ENCODE data around the gene CNTF.
A peak's percentile ranks its signal among the peaks of the same experiment; 100 is the strongest.

The CNTF gene

DNA sequence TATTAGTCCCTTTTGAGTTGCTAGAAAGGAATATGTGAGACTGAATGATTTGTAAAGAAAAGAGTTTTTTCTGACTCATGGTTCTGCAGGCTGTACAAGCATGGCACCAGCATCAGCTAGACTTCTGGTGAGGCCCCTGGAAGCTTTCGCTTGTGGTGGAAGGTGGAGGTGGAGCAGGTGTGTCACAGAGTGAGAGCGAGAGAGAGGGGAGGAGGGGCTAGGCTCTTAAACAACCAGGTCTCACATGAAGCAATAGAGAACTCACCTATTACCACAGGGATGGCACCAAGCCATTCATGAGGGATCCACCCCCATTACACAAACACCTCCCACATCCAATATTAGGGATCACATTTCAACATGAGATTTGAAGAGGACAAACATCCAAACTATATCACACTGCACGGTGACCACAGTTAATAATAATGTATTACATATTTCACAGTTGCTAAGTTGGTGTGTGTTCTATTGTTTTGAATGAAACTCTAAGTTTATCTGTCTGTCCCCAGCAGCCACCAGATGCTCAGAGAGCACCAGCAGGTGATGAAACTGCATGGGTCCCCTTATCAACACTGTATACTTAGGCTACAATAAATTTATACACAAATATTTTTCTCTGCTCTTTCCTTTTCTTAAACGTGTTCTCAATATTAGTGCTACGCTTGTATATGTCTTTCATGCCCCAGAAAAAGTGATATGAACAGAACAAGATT lies 29.5 kb upstream of the CNTF start:
- peak overlapping the region; percentile 19 to 40 for H3K27ac Mint-ChIP-seq
- ATAC-seq, result peak; percentile 90
- H3K4me3 Mint-ChIP-seq, result peak overlapping the region in 1 of 2 donors; percentile 4
- peak; percentile 29 to 49 for DNase-seq
- no peaks in the 10 kb centered on the region for H3K9me3 Mint-ChIP-seq
- peaks cover 84% of the 10 kb centered on the region for H3K4me1 Mint-ChIP-seq
- no peaks in the 10 kb centered on the region for H3K27me3 Mint-ChIP-seq

GRCh38 chr11:58594826-58595225 lies 27.6 kb upstream of the CNTF start:
- DNase-seq (no peak), ATAC-seq (no peak)
- H3K9me3 Mint-ChIP-seq, result no peaks in the 10 kb centered on the region
- no peak overlapping the region for H3K27ac Mint-ChIP-seq
- H3K4me1 Mint-ChIP-seq, result peaks cover 93% of the 10 kb centered on the region
- H3K27me3 Mint-ChIP-seq, result no peaks in the 10 kb centered on the region
- no peak overlapping the region for H3K4me3 Mint-ChIP-seq

- peak overlapping the region in 1 of 2 donors; percentile 69 for H3K27ac Mint-ChIP-seq
- no peak for DNase-seq
Measured at GRCh38 chr11:58596621-58597020, 25.8 kb upstream of the CNTF start.

GRCh38 chr11:58597486-58598144 lies 24.9 kb upstream of the CNTF start:
- H3K27me3 Mint-ChIP-seq, result no peaks in the 10 kb centered on the region
- H3K27ac Mint-ChIP-seq, result peak overlapping the region in 1 of 2 donors; percentile 73
- H3K4me3 Mint-ChIP-seq, result peak overlapping the region; percentile 1 to 50
- peak; percentile 98 for ATAC-seq
- no peak for DNase-seq
- no peaks in the 10 kb centered on the region for H3K9me3 Mint-ChIP-seq
- peaks cover 92% of the 10 kb centered on the region for H3K4me1 Mint-ChIP-seq

More at GRCh38 chr11:58596621-58597020, 25.8 kb upstream of the CNTF start:
- H3K9me3 Mint-ChIP-seq, result no peaks in the 10 kb centered on the region
- peak overlapping the region; percentile 10 to 36 for H3K4me3 Mint-ChIP-seq
- H3K4me1 Mint-ChIP-seq, result peaks cover 92% of the 10 kb centered on the region
- H3K27me3 Mint-ChIP-seq, result no peaks in the 10 kb centered on the region
- no peak for ATAC-seq

DNA sequence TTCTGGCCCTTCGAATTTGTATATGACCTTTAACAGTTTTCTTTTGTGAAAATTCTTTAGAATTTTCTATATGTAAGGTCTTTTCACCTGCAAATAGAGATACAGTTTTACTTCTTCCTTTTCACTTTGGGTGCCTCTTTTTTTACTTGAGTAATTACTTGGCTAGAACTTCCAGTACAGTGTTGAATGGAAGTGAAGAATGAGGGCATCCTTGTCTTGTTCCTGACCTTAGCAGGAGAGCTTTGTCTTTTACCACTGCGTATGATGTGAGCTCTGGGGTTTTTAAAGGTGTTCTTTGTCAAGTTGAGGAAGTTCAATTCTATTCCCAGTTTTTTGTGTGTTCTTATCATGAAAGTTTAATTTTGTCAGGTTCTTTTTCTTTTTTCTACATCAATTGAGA lies 22.0 kb upstream of the CNTF start:
- peaks cover 98% of the 10 kb centered on the region for H3K4me1 Mint-ChIP-seq

DNA sequence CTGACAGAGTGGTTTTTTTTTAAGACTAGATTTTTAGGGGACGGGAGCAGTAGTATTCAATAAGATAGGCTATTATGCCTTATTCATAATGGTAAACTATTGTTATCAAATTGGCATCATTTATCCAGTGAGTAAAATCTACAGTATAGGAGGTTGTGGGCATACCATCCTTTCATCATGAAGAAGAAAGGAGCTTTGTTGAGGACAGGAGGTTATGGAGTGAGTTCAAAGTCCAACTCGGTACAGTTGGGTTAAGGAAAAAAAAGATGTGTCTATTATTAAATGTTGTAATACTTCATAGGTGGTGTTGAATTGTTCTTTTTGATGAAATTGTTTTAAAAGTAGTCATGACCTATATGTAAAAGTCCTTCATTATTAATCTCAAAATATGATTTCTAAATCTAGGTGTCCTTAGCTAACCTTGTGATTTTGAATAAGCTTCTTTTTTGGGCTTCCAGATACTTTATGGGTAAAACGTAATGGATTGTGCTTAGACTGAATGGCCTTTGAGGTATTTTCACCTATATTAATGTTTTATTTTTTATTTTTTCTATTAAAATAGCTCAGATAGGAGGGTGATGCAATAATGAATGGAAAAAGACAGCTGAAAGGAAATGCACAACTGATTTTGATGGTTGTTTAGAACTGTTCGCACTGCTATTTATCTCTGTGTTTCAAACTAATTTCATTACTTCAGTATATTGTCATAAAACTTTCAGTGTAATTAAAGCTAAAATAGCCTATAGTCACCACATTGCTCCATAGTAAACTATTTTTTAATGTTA lies 15.3 kb upstream of the CNTF start:
- no peak for DNase-seq
- no peaks in the 10 kb centered on the region for H3K27me3 Mint-ChIP-seq
- H3K4me3 Mint-ChIP-seq, result peak overlapping the region in 1 of 2 donors; percentile 48
- peak overlapping the region in 1 of 2 donors; percentile 90 for H3K27ac Mint-ChIP-seq
- H3K4me1 Mint-ChIP-seq, result peaks cover 64% of the 10 kb centered on the region
- H3K9me3 Mint-ChIP-seq, result no peaks in the 10 kb centered on the region
- ATAC-seq, result no peak

More for the DNA sequence above, 22.0 kb upstream of the CNTF start:
- Mint-ChIP-seq H3K4me3 (peak overlapping the region in 1 of 2 donors; percentile 37), H3K27ac (no peak overlapping the region), H3K9me3 (no peaks in the 10 kb centered on the region), H3K27me3 (no peaks in the 10 kb centered on the region)
- DNase-seq (no peak), ATAC-seq (no peak)

DNA sequence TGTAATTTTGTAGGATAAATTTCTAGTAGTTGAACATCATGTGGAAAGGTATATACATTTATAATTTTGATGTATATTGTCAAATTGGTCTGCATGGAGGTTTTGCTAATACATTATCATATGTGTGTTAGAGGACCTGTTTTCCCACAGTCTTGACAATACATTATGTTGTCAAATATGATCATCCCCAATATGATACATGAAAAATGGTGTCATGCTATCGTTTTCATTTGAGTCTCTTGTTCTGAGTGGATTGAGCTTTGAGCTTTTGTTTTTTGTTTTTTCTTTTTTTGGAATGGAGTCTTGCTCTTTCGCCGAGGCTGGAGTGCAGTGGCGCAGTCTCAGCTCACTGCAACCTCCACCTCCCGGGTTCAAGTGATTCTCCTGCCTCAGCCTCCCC lies 14.1 kb upstream of the CNTF start:
- H3K27me3 Mint-ChIP-seq, result no peaks in the 10 kb centered on the region
- no peak overlapping the region for H3K4me3 Mint-ChIP-seq
- peaks cover 52% of the 10 kb centered on the region for H3K4me1 Mint-ChIP-seq
- no peaks in the 10 kb centered on the region for H3K9me3 Mint-ChIP-seq
- DNase-seq (no peak), ATAC-seq (no peak)
- no peak overlapping the region for H3K27ac Mint-ChIP-seq

GRCh38 chr11:58609723-58610122 lies 12.7 kb upstream of the CNTF start:
- Mint-ChIP-seq H3K4me3 (no peak overlapping the region), H3K27me3 (no peaks in the 10 kb centered on the region), H3K4me1 (peaks cover 43% of the 10 kb centered on the region), H3K9me3 (no peaks in the 10 kb centered on the region), H3K27ac (no peak overlapping the region)
- DNase-seq, result no peak
- ATAC-seq, result no peak

- Mint-ChIP-seq H3K9me3 (no peaks in the 10 kb centered on the region), H3K4me3 (no peak overlapping the region), H3K27ac (no peak overlapping the region), H3K27me3 (no peaks in the 10 kb centered on the region), H3K4me1 (peaks cover 30% of the 10 kb centered on the region)
- DNase-seq, result no peak
- ATAC-seq, result no peak
Measured at GRCh38 chr11:58613228-58613627, 9.2 kb upstream of the CNTF start.

DNA sequence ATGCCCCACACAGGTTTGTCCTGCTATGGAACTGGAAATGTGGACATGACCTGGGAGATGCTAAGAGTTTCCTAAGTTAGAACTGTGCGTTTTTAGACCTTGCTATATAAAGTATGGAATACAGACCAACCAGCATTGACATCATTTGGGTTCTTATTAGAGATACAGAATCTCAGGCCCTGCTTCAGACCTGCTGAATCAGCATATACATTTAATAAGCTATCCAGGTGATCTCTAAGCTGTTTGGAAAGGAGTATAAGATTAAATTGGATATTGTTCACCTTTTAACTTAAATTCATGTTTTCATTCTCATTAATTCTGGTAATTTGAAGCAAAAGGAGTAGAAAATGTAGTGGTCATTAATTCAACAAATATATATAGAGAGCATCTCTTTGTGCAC lies 6.9 kb upstream of the CNTF start:
- ATAC-seq (no peak), DNase-seq (no peak)
- peaks cover 45% of the 10 kb centered on the region for H3K4me1 Mint-ChIP-seq
- no peaks in the 10 kb centered on the region for H3K9me3 Mint-ChIP-seq
- peak overlapping the region in 1 of 2 donors; percentile 21 for H3K27ac Mint-ChIP-seq
- H3K27me3 Mint-ChIP-seq, result no peaks in the 10 kb centered on the region
- H3K4me3 Mint-ChIP-seq, result no peak overlapping the region

DNA sequence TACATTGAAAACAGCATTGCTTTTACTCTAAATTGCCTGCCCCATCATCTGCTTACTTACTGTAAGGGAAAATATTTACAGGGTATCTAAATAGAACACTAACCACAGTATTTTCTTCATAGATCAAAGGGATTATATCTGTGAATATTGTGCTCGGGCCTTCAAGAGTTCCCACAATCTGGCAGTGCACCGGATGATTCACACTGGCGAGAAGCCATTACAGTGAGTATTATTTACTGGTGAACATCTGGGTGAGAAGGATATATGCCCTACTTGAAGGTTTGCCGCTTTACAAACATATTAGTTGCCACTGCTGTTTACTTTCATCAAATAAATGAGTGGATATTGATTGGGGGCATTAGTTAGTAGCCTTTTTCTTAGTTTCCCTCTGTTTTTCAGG lies 5.9 kb upstream of the CNTF start:
- Mint-ChIP-seq H3K27me3 (no peaks in the 10 kb centered on the region), H3K9me3 (no peaks in the 10 kb centered on the region), H3K4me1 (peaks cover 43% of the 10 kb centered on the region), H3K4me3 (no peak overlapping the region), H3K27ac (no peak overlapping the region)
- ATAC-seq, result no peak
- DNase-seq, result no peak

- H3K4me3 Mint-ChIP-seq, result no peak overlapping the region
- no peaks in the 10 kb centered on the region for H3K27me3 Mint-ChIP-seq
- H3K9me3 Mint-ChIP-seq, result no peaks in the 10 kb centered on the region
- peaks cover 48% of the 10 kb centered on the region for H3K4me1 Mint-ChIP-seq
- ATAC-seq (peak; percentile 74), DNase-seq (no peak)
- peak overlapping the region in 1 of 2 donors; percentile 78 for H3K27ac Mint-ChIP-seq
Measured at GRCh38 chr11:58617976-58618557, 4.4 kb upstream of the CNTF start.

- DNase-seq (no peak), ATAC-seq (peak; percentile 63)
- Mint-ChIP-seq H3K4me1 (peaks cover 43% of the 10 kb centered on the region), H3K27ac (peak overlapping the region; percentile 53 to 89), H3K4me3 (no peak overlapping the region), H3K27me3 (no peaks in the 10 kb centered on the region), H3K9me3 (no peaks in the 10 kb centered on the region)
Measured at GRCh38 chr11:58621586-58622262, 741 bp upstream of the CNTF start.

DNA sequence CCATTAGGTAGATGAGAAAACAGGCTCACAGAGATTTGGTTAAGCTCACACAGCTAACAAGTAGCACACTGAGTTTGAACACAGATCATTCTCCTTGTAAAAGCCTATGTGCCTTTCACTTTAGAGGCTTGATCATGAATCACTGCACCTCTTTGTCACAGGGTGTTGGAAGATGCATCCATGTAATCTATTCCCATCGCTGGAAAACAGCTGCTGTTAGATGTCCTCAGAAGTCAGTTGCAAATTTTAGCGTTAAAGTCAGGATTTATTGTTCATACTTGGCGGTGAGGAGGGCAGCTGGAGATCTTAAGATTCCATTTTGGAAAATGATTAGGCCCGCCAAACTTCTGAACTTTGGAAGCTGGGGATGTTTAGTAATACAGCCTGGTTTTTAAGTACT lies 2.6 kb downstream of the CNTF start:
- no peak overlapping the region for H3K4me3 Mint-ChIP-seq
- no peak for DNase-seq
- H3K27ac Mint-ChIP-seq, result no peak overlapping the region
- peaks cover 21% of the 10 kb centered on the region for H3K4me1 Mint-ChIP-seq
- no peak for ATAC-seq
- H3K9me3 Mint-ChIP-seq, result no peaks in the 10 kb centered on the region
- no peaks in the 10 kb centered on the region for H3K27me3 Mint-ChIP-seq

DNA sequence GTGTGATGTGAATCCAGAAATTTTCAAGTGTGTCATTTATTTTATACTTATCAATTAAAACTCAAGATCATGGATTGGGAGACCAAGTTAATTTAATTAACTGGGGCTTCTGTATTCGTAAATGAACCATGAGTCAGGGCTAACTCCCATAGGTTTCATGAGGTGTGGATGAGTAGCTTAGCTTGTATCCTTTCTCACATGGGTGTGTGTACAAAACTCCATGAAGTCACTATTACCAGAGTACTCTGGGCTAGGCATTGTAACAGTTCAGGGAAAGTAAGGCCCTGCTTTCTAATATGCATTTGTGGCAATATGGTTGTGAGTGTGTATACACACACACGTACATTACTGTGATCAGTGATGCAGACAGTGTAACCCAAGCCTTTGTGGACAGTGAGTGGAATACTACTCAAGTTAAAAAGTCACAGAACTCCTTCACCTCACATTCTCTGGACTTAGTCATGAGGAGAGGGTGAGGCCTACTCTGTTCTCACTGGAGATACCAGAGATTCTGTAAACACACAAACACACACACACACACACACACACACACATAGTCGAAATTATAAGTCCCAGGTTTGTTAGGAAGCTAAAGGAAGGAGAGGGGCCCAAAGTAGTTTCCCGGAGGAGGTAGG lies 3.5 kb downstream of the CNTF start:
- DNase-seq (no peak), ATAC-seq (no peak)
- Mint-ChIP-seq H3K4me3 (no peak overlapping the region), H3K9me3 (no peaks in the 10 kb centered on the region), H3K27me3 (no peaks in the 10 kb centered on the region), H3K4me1 (peaks cover 16% of the 10 kb centered on the region), H3K27ac (no peak overlapping the region)
